CD8-positive, alpha-beta memory T cell (primary cell): Measurements from ENCODE around the gene NINJ1. TPM values are rescaled to one million over a fixed set of nuclear protein-coding genes. Genes with fewer than 3 reads are reported as not detected.

ENCODE experiments used
- CTCF ChIA-PET: fragments of 350-600 bp; sonication (Branson Sonifier 250); formaldehyde crosslinking; loops from one replicate; lab custom pipeline; 2021; ENCODE audit warnings: antibody characterized with exemption; lab: Charles Lee
- POLR2A ChIA-PET: fragments of 350-600 bp; sonication (Branson Sonifier 250); formaldehyde crosslinking; loops from one replicate; lab custom pipeline; 2021; ENCODE audit warnings: antibody characterized with exemption; lab: Charles Lee
- DNase-seq, 5 donors: peaks; one replicate each; pipeline versions ENCODE4 v3.0.0 to v3.0.0-alpha.2; 2020 to 2022; ENCODE audit warnings: mixed read lengths in 1 of 5
- H3K27ac ChIP-seq: one replicate; pipeline ENCODE4 v1.7.0; 2013; ENCODE audit warnings: low read depth, mild to moderate bottlenecking, low read length, moderate library complexity
- H3K27me3 ChIP-seq: 2 replicates; pipeline ENCODE4 v1.7.0; 2013; ENCODE audit warnings: low read length, mild to moderate bottlenecking; ENCODE audit not compliant: insufficient read depth, poor library complexity, severe bottlenecking
- H3K36me3 ChIP-seq: 2 replicates; pipeline ENCODE4 v1.7.0; 2013; ENCODE audit warnings: mild to moderate bottlenecking, low read length, moderate library complexity; ENCODE audit not compliant: insufficient read depth
- H3K4me1 ChIP-seq: 2 replicates; pipeline ENCODE4 v1.7.0; 2013; ENCODE audit warnings: mild to moderate bottlenecking, low read length, moderate library complexity; ENCODE audit not compliant: insufficient read depth
- H3K4me3 ChIP-seq: 2 replicates; pipeline ENCODE4 v1.7.0; 2013; ENCODE audit warnings: mild to moderate bottlenecking, low read length
- H3K9me3 ChIP-seq: 2 replicates; pipeline ENCODE4 v1.7.0; 2013; ENCODE audit warnings: mild to moderate bottlenecking, low read length
- H3K27ac Mint-ChIP-seq, 8 donors: one replicate each; pipeline ENCODE4 v1.8.0; 2020 to 2021; ENCODE audit warnings: mixed read lengths in 8 of 8, mild to moderate bottlenecking in 6 of 8, inconsistent platforms in 3 of 8, moderate library complexity in 3 of 8
- H3K27me3 Mint-ChIP-seq, 2 donors: one replicate each; pipeline ENCODE4 v1.8.0; 2020 to 2021; ENCODE audit warnings: mixed read lengths in 2 of 2, mild to moderate bottlenecking in 1 of 2, moderate library complexity in 1 of 2
- H3K36me3 Mint-ChIP-seq, 3 donors: one replicate each; pipeline ENCODE4 v1.8.0; 2020 to 2021; ENCODE audit warnings: mixed read lengths in 3 of 3, inconsistent platforms in 1 of 3, mild to moderate bottlenecking in 1 of 3
- H3K4me1 Mint-ChIP-seq, 3 donors: one replicate each; pipeline ENCODE4 v1.8.0; 2020 to 2021; ENCODE audit warnings: mixed read lengths in 3 of 3, inconsistent platforms in 1 of 3, mild to moderate bottlenecking in 1 of 3
- H3K4me3 Mint-ChIP-seq, 7 donors: one replicate each; pipeline ENCODE4 v1.8.0; 2020 to 2021; ENCODE audit warnings: mixed read lengths in 7 of 7, mild to moderate bottlenecking in 6 of 7, moderate library complexity in 4 of 7, inconsistent platforms in 2 of 7
- H3K9me3 Mint-ChIP-seq, 5 donors: one replicate each; pipeline ENCODE4 v1.8.0; 2020 to 2022; ENCODE audit warnings: mixed read lengths in 5 of 5, mild to moderate bottlenecking in 3 of 5, moderate library complexity in 2 of 5, inconsistent platforms in 1 of 5
- polyA plus RNA-seq: library from polyadenylated mRNA; unstranded; fragments of 300-500 nt; fragmentation: Illumina TruSeq; gene quantifications from one replicate; pipeline ENCODE4 v1.2.3, GENCODE V29; 2021
- total RNA-seq, 2 experiments: library from RNA; stranded (reverse); gene quantifications; one replicate each; pipeline ENCODE4 v1.2.3, GENCODE V29; 2021

Gene NINJ1
- total and polyA plus RNA-seq, 3 experiments from 2014 or later: 59.9 to 103 (median 62.9) TPM

DNA sequence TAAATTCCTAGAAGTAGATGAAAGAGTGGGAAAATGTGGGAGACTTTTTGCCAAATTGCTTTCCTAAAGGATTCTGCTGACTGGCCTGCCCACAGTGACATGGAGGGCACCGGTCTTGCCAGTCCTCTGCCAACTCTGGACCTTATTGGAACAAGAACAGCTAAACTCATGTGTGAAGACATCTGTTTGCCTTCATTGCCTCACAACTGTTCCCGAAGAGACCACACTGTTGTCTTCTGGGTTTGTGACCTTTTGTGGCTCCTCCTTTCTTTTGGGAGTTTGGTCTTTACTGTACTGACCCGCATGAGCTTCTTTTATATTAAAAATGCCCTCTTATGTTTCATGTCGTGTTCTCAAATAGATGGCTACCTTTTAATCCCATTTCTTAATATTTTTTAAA lies 33.8 kb upstream of the NINJ1 start:
- Mint-ChIP-seq H3K9me3 (no peaks in the 10 kb centered on the region), H3K4me1 (peaks cover 0 to 7% (median 0%) of the 10 kb centered on the region in 3 donors), H3K4me3 (no peak overlapping the region), H3K27ac (peak overlapping the region in 1 of 8 donors; percentile 43), H3K36me3 (no peaks in the 10 kb centered on the region), H3K27me3 (no peaks in the 10 kb centered on the region)
- Histone ChIP-seq H3K27me3 (no peaks in the 10 kb centered on the region), H3K4me3 (no peak overlapping the region), H3K27ac (no peak overlapping the region), H3K36me3 (no peaks in the 10 kb centered on the region), H3K9me3 (no peaks in the 10 kb centered on the region), H3K4me1 (no peaks in the 10 kb centered on the region)
- no peak for DNase-seq
- CTCF ChIA-PET: interaction anchor here (1.0 to 1.3 kb wide), 2 partner anchors 48 to 59 kb away, joined by 3 read pairs; no protein-coding TSS in a partner anchor
- POLR2A ChIA-PET: interaction anchor here (0.7 kb wide), 1 partner anchor 50 kb away, joined by 3 read pairs; no protein-coding TSS in a partner anchor

DNA sequence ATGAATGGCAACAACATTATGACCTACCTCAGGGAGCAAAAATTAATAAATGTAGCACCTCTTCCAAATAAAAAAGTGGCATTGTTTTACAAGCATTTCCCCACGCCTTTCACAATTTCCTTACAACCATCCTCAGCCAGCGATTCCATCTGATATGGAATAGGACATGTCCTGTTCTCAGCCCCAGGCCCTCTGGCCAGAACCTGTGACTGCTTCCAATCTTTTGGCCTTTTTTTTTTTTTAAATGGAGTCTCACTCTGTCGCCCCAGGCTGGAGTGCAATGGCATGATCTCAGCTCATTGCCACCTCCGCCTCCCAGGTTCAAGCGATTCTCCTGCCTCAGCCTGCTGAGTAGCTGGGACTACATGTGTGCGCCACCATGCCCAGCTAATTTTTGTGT lies 33.1 kb upstream of the NINJ1 start:
- no peaks in the 10 kb centered on the region for H3K27me3 Mint-ChIP-seq
- CTCF ChIA-PET: interaction anchor here (1.3 kb wide), 1 partner anchor 58 kb away, joined by 3 read pairs; no protein-coding TSS in a partner anchor

DNA sequence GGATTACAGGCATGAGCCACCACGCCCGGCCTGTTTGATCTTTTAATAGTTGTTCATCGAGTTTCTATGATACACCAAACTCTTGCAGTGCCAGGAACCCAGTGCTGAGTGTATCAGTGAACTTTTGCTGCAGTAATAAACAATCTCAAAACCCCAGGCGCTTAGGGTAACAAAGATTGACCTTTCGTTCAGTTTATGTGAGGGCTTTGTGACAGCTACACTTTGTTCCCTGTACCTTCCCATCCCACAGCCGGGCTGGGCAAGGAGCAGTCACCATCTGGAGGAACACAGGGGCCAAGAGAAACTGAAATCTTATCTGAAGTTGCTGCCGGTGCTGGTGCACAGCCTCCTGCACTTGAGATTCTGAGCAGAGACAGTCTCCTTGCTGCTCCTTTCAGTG lies 32.6 kb upstream of the NINJ1 start:
- H3K4me3 Mint-ChIP-seq: no peak overlapping the region
- DNase-seq: no peak
- no peak overlapping the region for H3K4me3 ChIP-seq
- peaks cover 0 to 7% (median 0%) of the 10 kb centered on the region in 3 donors for H3K4me1 Mint-ChIP-seq
- POLR2A ChIA-PET: no interaction called here
- CTCF ChIA-PET: no interaction called here
- H3K36me3 Mint-ChIP-seq: no peaks in the 10 kb centered on the region
- H3K27me3 ChIP-seq: no peaks in the 10 kb centered on the region
- no peaks in the 10 kb centered on the region for H3K4me1 ChIP-seq
- no peak overlapping the region for H3K27ac Mint-ChIP-seq
- H3K36me3 ChIP-seq: no peaks in the 10 kb centered on the region
- no peaks in the 10 kb centered on the region for H3K9me3 Mint-ChIP-seq
- no peak overlapping the region for H3K27ac ChIP-seq
- no peaks in the 10 kb centered on the region for H3K27me3 Mint-ChIP-seq
- no peaks in the 10 kb centered on the region for H3K9me3 ChIP-seq

More for the DNA sequence above, 33.1 kb upstream of the NINJ1 start:
- no peaks in the 10 kb centered on the region for H3K36me3 Mint-ChIP-seq
- Histone ChIP-seq H3K36me3 (no peaks in the 10 kb centered on the region), H3K9me3 (no peaks in the 10 kb centered on the region), H3K27ac (no peak overlapping the region), H3K4me3 (no peak overlapping the region), H3K27me3 (no peaks in the 10 kb centered on the region), H3K4me1 (no peaks in the 10 kb centered on the region)
- H3K4me3 Mint-ChIP-seq: no peak overlapping the region
- H3K27ac Mint-ChIP-seq: no peak overlapping the region
- POLR2A ChIA-PET: interaction anchor here (0.7 kb wide), 1 partner anchor 50 kb away, joined by 3 read pairs; no protein-coding TSS in a partner anchor
- H3K4me1 Mint-ChIP-seq: peaks cover 0 to 7% (median 0%) of the 10 kb centered on the region in 3 donors
- DNase-seq: no peak
- H3K9me3 Mint-ChIP-seq: no peaks in the 10 kb centered on the region

DNA sequence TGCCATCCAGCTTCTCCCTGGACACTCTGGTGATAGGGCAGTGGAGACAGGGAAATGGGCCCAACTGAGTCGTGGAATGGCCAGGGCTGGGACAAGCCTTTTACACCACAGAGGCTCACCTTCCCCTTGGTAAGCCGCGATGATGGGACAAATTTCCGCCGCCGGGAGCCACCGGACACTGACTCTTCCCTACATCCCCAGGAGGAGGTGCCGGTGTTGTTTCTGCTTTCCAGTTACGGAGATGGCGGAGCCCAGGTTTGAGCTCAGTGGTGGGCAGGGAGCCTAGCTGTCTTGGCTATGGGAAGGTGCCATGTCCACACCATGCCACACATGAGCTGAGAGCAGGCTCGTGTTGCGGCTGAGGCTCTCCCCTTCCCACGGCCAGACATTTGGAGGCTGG lies 30.0 kb upstream of the NINJ1 start:
- Histone ChIP-seq H3K36me3 (no peaks in the 10 kb centered on the region), H3K9me3 (no peaks in the 10 kb centered on the region), H3K4me1 (peaks cover 6% of the 10 kb centered on the region), H3K27me3 (no peaks in the 10 kb centered on the region), H3K4me3 (no peak overlapping the region), H3K27ac (no peak overlapping the region)
- ChIA-PET CTCF (no interaction called here), POLR2A (interaction anchor here (0.6 kb wide), 1 partner anchor 262 kb away, joined by 4 read pairs; no protein-coding TSS in a partner anchor)
- Mint-ChIP-seq H3K4me1 (peaks cover 3 to 7% (median 6%) of the 10 kb centered on the region in 3 donors), H3K9me3 (no peaks in the 10 kb centered on the region), H3K36me3 (no peaks in the 10 kb centered on the region), H3K27ac (no peak overlapping the region), H3K4me3 (no peak overlapping the region), H3K27me3 (no peaks in the 10 kb centered on the region)
- no peak for DNase-seq

DNA sequence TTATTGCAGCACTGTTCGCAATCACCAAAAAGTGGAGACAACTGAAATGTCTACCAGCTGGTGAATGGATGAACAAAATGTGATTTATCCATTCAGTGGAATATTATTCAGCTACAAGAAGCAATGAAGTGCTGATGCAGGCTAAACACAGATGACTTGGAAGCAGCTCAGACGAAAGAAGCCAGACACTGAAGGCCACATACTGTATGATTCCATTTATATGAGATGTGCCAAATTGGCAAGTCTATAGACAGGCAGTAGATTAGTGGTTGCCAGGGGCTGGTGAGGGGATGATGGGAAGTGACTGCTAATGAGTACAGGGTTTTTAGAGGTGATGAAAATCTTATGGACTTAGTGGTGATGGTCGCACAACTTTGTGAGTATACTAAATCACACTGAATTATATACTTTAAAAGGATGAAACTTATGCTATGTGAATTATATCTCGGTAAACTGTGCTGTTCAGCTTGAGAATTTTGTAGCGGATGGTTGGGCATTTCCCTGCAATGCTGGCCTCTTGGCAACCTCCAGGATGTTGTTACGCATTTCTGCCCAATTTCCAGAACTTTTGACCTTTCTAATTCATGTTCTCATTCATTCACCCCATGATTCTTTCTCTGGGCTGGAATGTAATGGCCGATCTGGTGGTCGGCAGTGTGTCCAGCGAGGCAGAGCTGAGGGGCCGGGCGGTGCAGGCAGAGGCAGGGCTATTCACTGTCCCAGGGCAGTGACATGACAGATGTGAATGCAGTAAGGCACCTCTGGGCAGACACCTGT lies 27.9 kb upstream of the NINJ1 start:
- H3K4me1 Mint-ChIP-seq: peaks cover 3 to 7% (median 6%) of the 10 kb centered on the region in 3 donors
- ChIA-PET CTCF (interaction anchor here (1.0 to 1.3 kb wide), 3 partner anchors 18 to 404 kb away, joined by 3 to 4 read pairs (median 3); no protein-coding TSS in a partner anchor), POLR2A (no interaction called here)
- no peaks in the 10 kb centered on the region for H3K36me3 ChIP-seq
- peaks cover 6% of the 10 kb centered on the region for H3K4me1 ChIP-seq
- DNase-seq: no peak
- H3K27me3 ChIP-seq: no peaks in the 10 kb centered on the region
- H3K4me3 ChIP-seq: no peak overlapping the region
- no peak overlapping the region for H3K27ac Mint-ChIP-seq
- H3K9me3 Mint-ChIP-seq: no peaks in the 10 kb centered on the region
- no peaks in the 10 kb centered on the region for H3K9me3 ChIP-seq
- no peak overlapping the region for H3K27ac ChIP-seq
- no peak overlapping the region for H3K4me3 Mint-ChIP-seq
- no peaks in the 10 kb centered on the region for H3K36me3 Mint-ChIP-seq
- peaks cover 0 to 2% of the 10 kb centered on the region in 2 donors for H3K27me3 Mint-ChIP-seq

DNA sequence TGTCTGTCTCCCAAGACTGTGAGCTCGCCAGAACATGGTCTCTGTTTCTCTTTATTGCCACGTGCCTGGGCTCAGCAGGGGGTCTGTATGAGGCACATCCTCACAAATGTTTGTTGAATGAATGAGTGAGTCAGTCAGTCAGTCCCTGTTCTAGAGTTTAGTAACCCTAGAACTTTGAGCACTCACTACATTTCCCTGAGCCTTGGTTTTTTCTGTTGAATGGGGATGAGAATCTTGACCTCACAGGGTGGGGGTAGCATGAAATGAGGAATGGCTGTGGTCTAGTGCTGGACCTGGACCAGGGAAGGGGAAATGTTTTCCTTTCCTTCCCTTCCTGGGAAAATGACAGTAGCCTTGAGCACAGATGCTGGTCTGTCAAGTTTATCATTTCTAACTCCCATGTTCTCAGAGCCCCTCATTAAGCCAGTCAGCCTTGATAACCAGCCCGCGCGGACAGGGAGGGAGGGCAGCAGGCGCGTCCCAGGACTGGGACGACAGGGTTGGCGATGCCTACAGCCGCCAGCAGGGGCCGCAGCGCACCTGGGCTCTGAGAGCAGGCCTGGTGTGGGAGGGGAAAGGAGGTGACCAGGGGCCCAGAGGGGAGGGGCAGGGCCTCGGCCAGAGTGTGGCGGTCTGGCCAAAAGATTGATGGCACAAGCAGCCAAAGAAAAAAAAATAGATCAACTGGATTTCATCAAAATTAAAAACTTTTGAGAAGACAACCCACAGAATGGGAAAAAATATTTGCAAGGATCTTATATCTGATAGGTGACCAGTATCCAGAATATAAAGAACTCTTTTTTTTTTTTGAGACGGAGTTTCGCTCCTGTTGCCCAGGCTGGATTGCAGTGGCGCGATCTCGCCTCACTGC lies 25.8 kb upstream of the NINJ1 start:
- CTCF ChIA-PET: interaction anchor here (0.7 to 1.6 kb wide), 5 partner anchors 26 to 493 kb away, joined by 3 to 4 read pairs (median 3); partner anchors contain the start of gene NINJ1
- Histone ChIP-seq H3K4me1 (peaks cover 6% of the 10 kb centered on the region), H3K36me3 (no peaks in the 10 kb centered on the region), H3K27me3 (no peaks in the 10 kb centered on the region), H3K9me3 (no peaks in the 10 kb centered on the region), H3K4me3 (no peak overlapping the region), H3K27ac (no peak overlapping the region)
- Mint-ChIP-seq H3K4me1 (peaks cover 6 to 13% (median 7%) of the 10 kb centered on the region in 3 donors), H3K27ac (peak overlapping the region in 3 of 8 donors; percentile 11 to 84 (median 47)), H3K9me3 (no peaks in the 10 kb centered on the region), H3K4me3 (no peak overlapping the region), H3K36me3 (no peaks in the 10 kb centered on the region), H3K27me3 (peaks cover 0 to 2% of the 10 kb centered on the region in 2 donors)
- POLR2A ChIA-PET: no interaction called here
- peak; percentile 43 to 66 (median 56) for DNase-seq

DNA sequence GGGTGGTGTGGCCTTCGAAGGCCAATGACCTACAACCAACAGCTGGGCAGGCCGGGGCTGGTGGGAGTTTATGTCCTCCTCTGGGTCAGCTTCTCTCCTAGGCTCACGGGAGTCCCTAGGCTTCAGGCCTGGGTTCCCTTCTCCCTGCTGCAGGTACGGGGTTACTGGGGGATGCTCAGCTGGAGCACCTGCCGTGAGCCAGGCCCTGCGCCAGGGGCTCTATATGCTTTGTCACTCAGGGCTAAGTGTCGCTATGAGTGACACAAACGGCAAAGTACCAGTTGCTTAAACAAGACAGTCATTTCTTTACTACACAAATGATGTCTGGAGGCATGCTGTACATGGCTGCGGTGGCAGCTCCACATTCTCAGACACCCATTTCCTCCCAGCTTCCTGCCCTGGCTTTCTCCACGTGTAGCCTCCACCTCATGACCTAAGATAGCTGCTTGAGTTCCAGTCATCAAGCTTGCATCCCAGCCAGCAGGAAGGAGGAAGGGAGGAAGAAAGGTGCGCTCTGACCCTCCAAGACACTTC lies 22.5 kb upstream of the NINJ1 start:
- no peaks in the 10 kb centered on the region for H3K9me3 Mint-ChIP-seq
- no peak for DNase-seq
- Histone ChIP-seq H3K4me3 (no peak overlapping the region), H3K4me1 (peaks cover 6% of the 10 kb centered on the region), H3K9me3 (no peaks in the 10 kb centered on the region), H3K27ac (no peak overlapping the region), H3K27me3 (no peaks in the 10 kb centered on the region), H3K36me3 (no peaks in the 10 kb centered on the region)
- H3K4me3 Mint-ChIP-seq: no peak overlapping the region
- ChIA-PET CTCF (interaction anchor here (1.2 to 1.3 kb wide), 2 partner anchors 48 to 146 kb away, joined by 4 read pairs; no protein-coding TSS in a partner anchor), POLR2A (interaction anchor here (0.5 kb wide), 1 partner anchor 296 kb away, joined by 5 read pairs; no protein-coding TSS in a partner anchor)
- peaks cover 6 to 13% (median 7%) of the 10 kb centered on the region in 3 donors for H3K4me1 Mint-ChIP-seq
- peak overlapping the region in 4 of 8 donors; percentile 11 to 27 (median 24) for H3K27ac Mint-ChIP-seq
- no peaks in the 10 kb centered on the region for H3K36me3 Mint-ChIP-seq
- H3K27me3 Mint-ChIP-seq: peaks cover 0 to 2% of the 10 kb centered on the region in 2 donors
